ENCODE results near the gene SLC45A2.

- TF ChIP-seq POLR2AphosphoS5 (IDR thresholded peaks at IDR 0.05; ENCODE audit: insufficient read depth in 1 of 2, low read depth in 1 of 2) (no peak), CTCF (IDR thresholded peaks at IDR 0.05) (no peak)
These were observed 47.3 kb downstream of the SLC45A2 start for GRCh38 chr5:33937017-33937706.
